Activated effector memory CD4-positive, alpha-beta T cell treated with anti-CD3 and anti-CD28 coated beads, Interleukin-2, amount 50 U/mL, for 16 hours (primary cell): Measurements from ENCODE around the gene PADI4.
"Not testable (repeated sequence)": the region's sequence is repeated elsewhere in the genome, so short reads cannot be mapped to it uniquely, and the experiment has no call there.

Experiments used
- DNase-seq: peaks from one replicate; pipeline ENCODE4 v3.0.0-alpha.2; 2020

Gene PADI4

GRCh38 chr1:17397910-17398695 lies 90.1 kb downstream of the PADI4 start:
- DNase-seq: no peak

GRCh38 chr1:17400725-17401341 lies 92.8 kb downstream of the PADI4 start:
- no peak for DNase-seq

GRCh38 chr1:17401841-17402240 lies 93.8 kb downstream of the PADI4 start:
- DNase-seq: no peak

GRCh38 chr1:17403081-17403480 lies 95.1 kb downstream of the PADI4 start:
- DNase-seq: no peak

- no peak for DNase-seq
These were observed 96.2 kb downstream of the PADI4 start for GRCh38 chr1:17404034-17404684.

- DNase-seq: no peak
These were observed 96.8 kb downstream of the PADI4 start for GRCh38 chr1:17404820-17405219.

- DNase-seq: peak; percentile 76
These were observed 98.1 kb downstream of the PADI4 start for GRCh38 chr1:17405898-17406759.

GRCh38 chr1:17406760-17407475 lies 98.9 kb downstream of the PADI4 start:
- not testable (repeated sequence) for DNase-seq

- DNase-seq: not testable (repeated sequence)
These were observed 100.0 kb downstream of the PADI4 start for GRCh38 chr1:17407786-17408514.

GRCh38 chr1:17409391-17409811 lies 101.4 kb downstream of the PADI4 start:
- DNase-seq: no peak

- DNase-seq: no peak
These were observed 104.3 kb downstream of the PADI4 start for GRCh38 chr1:17412093-17412870.
